Ishikawa (cell line): ENCODE data around the gene KIF26B.

Experiments used
- FOXM1 ChIP-seq: IDR thresholded peaks from 2 replicates; pipeline ENCODE4 v1.6.1; 2012; ENCODE audit warnings: low read depth, borderline replicate concordance
- RAD21 ChIP-seq: IDR thresholded peaks from 2 replicates; pipeline ENCODE4 v1.6.1; 2012; ENCODE audit warnings: low read depth
- ZBTB7A ChIP-seq: IDR thresholded peaks from 2 replicates; pipeline ENCODE4 v1.6.1; 2012; ENCODE audit warnings: low read depth
- TF ChIP-seq, protein P1 (sequence below): IDR thresholded peaks from 2 replicates; pipeline ENCODE4 v1.6.1; 2012
- TF ChIP-seq, protein P2 (sequence below): IDR thresholded peaks from 2 replicates; pipeline ENCODE4 v1.6.1; 2012; ENCODE audit warnings: low read depth, mild to moderate bottlenecking

DNA sequence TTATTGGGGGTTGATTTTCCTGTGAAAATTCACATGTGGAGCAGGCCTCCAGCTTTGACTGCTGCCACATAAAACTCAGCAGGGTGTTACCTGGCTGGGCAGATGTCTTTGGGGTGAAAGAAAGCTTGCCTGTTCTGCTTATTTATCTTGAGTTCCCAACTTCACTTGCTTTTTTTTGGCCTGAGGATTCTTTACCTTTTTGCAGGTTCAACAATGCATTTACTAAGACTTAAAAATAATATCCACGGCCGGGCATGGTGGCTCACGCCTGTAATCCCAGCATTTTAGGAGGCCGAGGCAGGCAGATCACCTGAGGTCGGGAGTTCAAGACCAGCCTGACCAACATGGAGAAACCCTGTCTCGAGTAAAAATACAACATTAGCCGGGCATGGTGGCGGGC is 509.1 kb downstream of the KIF26B start:
- TF ChIP-seq, protein P1, sequence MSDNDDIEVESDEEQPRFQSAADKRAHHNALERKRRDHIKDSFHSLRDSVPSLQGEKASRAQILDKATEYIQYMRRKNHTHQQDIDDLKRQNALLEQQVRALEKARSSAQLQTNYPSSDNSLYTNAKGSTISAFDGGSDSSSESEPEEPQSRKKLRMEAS: no peak
- TF ChIP-seq, protein P2, sequence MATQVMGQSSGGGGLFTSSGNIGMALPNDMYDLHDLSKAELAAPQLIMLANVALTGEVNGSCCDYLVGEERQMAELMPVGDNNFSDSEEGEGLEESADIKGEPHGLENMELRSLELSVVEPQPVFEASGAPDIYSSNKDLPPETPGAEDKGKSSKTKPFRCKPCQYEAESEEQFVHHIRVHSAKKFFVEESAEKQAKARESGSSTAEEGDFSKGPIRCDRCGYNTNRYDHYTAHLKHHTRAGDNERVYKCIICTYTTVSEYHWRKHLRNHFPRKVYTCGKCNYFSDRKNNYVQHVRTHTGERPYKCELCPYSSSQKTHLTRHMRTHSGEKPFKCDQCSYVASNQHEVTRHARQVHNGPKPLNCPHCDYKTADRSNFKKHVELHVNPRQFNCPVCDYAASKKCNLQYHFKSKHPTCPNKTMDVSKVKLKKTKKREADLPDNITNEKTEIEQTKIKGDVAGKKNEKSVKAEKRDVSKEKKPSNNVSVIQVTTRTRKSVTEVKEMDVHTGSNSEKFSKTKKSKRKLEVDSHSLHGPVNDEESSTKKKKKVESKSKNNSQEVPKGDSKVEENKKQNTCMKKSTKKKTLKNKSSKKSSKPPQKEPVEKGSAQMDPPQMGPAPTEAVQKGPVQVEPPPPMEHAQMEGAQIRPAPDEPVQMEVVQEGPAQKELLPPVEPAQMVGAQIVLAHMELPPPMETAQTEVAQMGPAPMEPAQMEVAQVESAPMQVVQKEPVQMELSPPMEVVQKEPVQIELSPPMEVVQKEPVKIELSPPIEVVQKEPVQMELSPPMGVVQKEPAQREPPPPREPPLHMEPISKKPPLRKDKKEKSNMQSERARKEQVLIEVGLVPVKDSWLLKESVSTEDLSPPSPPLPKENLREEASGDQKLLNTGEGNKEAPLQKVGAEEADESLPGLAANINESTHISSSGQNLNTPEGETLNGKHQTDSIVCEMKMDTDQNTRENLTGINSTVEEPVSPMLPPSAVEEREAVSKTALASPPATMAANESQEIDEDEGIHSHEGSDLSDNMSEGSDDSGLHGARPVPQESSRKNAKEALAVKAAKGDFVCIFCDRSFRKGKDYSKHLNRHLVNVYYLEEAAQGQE: no peak
- TF ChIP-seq RAD21 (no peak), FOXM1 (no peak), ZBTB7A (no peak)
